ENCODE measurements around the gene UPK3A.

DNA sequence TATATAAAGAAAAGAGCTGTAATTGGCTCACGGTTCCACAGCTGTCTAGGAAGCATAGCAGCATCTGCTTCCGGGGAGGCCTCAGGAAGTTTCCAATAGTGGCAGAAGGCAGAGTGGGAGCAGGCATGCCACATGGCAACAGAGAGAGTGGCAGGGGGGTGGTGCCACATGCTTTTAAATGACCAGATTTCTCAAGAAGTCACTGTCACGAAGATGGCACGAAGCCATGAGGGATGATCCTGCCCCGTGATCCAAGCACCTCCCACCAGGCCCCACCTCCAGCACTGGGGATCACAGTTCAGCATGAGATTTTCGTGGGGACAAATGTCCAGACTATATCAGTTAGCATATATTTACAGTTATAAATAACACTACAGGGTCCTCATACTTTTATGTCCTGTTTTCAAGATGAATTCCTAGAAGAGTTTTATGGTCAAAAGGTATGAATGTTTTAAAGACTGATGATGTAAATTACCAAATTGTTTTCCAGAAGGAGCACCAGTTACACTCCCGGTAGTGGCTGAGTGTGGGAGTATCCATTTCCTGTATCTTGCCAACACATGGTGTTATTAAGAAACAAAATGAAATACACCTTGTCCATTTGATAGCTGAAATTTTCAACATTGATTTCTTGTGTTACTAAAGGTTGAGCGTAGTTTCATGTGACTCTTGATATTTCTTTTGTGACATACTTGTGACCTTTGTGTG is 44.2 kb downstream of the UPK3A start:
- no peak for TF ChIP-seq CTCF (IDR thresholded peaks at IDR 0.05)
- no peak for TF ChIP-seq POLR2AphosphoS5 (IDR thresholded peaks at IDR 0.05)

Measured in breast epithelium (tissue), 3 donors.